G401 (cell line): Measurements from ENCODE around the gene ZC3H12A. TPM values are rescaled to one million over a fixed set of nuclear protein-coding genes. Genes with fewer than 3 reads are reported as not detected.

Experiments used
- DNase-seq: peaks from one replicate; pipeline ENCODE4 v3.0.0-alpha.2; 2015; ENCODE audit warnings: low spot score
- in situ Hi-C: cut with HindIII; loops from 2 replicates; pipeline ENCODE4 v1.10.0; 2016; ENCODE audit warnings: low sequenced_read_pairs, mixed read lengths
- total RNA-seq: library from RNA; depleted of rRNA; stranded (reverse); fragments of >200 nt; shearing (Covaris generic); gene quantifications from 2 replicates; pipeline ENCODE4 v1.2.3, GENCODE V29; 2014

The ZC3H12A gene
- total RNA-seq, 1 experiment from 2014 or later = 2.6 TPM

GRCh38 chr1:37449936-37450335, 24.4 kb upstream of the ZC3H12A start:
- no peak for DNase-seq
- in situ Hi-C loops = no loop called here

- no peak for DNase-seq
- in situ Hi-C loops = no loop called here
Observed at GRCh38 chr1:37452416-37452815, 22.0 kb upstream of the ZC3H12A start.

GRCh38 chr1:37453647-37454046, 20.7 kb upstream of the ZC3H12A start:
- DNase-seq = no peak

GRCh38 chr1:37455516-37455915, 18.9 kb upstream of the ZC3H12A start:
- no peak for DNase-seq

More at GRCh38 chr1:37453647-37454046, 20.7 kb upstream of the ZC3H12A start:
- in situ Hi-C loops = no loop called here

GRCh38 chr1:37456614-37457013, 17.8 kb upstream of the ZC3H12A start:
- in situ Hi-C loops = no loop called here

More at GRCh38 chr1:37455516-37455915, 18.9 kb upstream of the ZC3H12A start:
- in situ Hi-C loops = no loop called here

GRCh38 chr1:37458551-37458950, 15.8 kb upstream of the ZC3H12A start:
- in situ Hi-C loops = no loop called here
- no peak for DNase-seq

More at GRCh38 chr1:37456614-37457013, 17.8 kb upstream of the ZC3H12A start:
- no peak for DNase-seq

GRCh38 chr1:37461698-37462436, 12.5 kb upstream of the ZC3H12A start:
- in situ Hi-C loops = no loop called here
- DNase-seq = no peak

- DNase-seq = no peak
- in situ Hi-C loops = no loop called here
Observed at GRCh38 chr1:37464443-37464842, 9.9 kb upstream of the ZC3H12A start.

- DNase-seq = no peak
- in situ Hi-C loops = no loop called here
Observed at GRCh38 chr1:37465593-37466517, 8.5 kb upstream of the ZC3H12A start.

GRCh38 chr1:37468037-37468436, 6.3 kb upstream of the ZC3H12A start:
- DNase-seq = no peak
- in situ Hi-C loops = no loop called here

- DNase-seq = no peak
- in situ Hi-C loops = no loop called here
Observed at GRCh38 chr1:37469386-37469785, 5.0 kb upstream of the ZC3H12A start.

GRCh38 chr1:37471345-37472231, 2.8 kb upstream of the ZC3H12A start:
- peak; percentile 66 for DNase-seq
- in situ Hi-C loops = no loop called here

- in situ Hi-C loops = no loop called here
- DNase-seq = no peak
Observed at GRCh38 chr1:37472281-37472680, 2.1 kb upstream of the ZC3H12A start.

- in situ Hi-C loops = no loop called here
- DNase-seq = no peak
Observed at GRCh38 chr1:37472994-37473393, 1.4 kb upstream of the ZC3H12A start.

- in situ Hi-C loops = no loop called here
- peak; percentile 25 for DNase-seq
Observed at GRCh38 chr1:37473431-37474045, 842 bp upstream of the ZC3H12A start.

- in situ Hi-C loops = no loop called here
- no peak for DNase-seq
Observed at GRCh38 chr1:37474697-37475379, 458 bp downstream of the ZC3H12A start.

GRCh38 chr1:37475380-37476086, 1.2 kb downstream of the ZC3H12A start:
- in situ Hi-C loops = no loop called here
- no peak for DNase-seq

- no peak for DNase-seq
- in situ Hi-C loops = no loop called here
Observed at GRCh38 chr1:37476087-37476452, 1.7 kb downstream of the ZC3H12A start.
